A673 (cell line): Measurements from ENCODE around the gene CACNA2D1. TPM values are rescaled to one million over a fixed set of nuclear protein-coding genes. Genes with fewer than 3 reads are reported as not detected.

Experiments
- BruUV-seq: library from RNA; stranded (reverse); fragments of 400-500 nt; replicated peaks from 2 replicates; lab custom pipeline; 2021; lab: Mats Ljungman, UMichigan
- CTCF ChIA-PET: fragments of 300-600 bp; sonication (Branson Sonifier 250); formaldehyde crosslinking; loops from one replicate; lab custom pipeline; 2022; ENCODE audit warnings: antibody characterized with exemption; lab: Charles Lee
- POLR2A ChIA-PET: fragments of 300-600 bp; sonication (Branson Sonifier 250); formaldehyde crosslinking; loops from one replicate; lab custom pipeline; 2022; ENCODE audit warnings: antibody characterized with exemption; ENCODE audit not compliant: low non-redundant PET; lab: Charles Lee
- DNase-seq: peaks from one replicate; pipeline ENCODE4 v3.0.0-alpha.2; 2015; ENCODE audit warnings: low spot score
- H3K27ac ChIP-seq: fragments of 200-600 bp; sonication (generic); 2 replicates; pipeline ENCODE4 v1.5.1; 2016; ENCODE audit warnings: mixed run types, low read depth, mild to moderate bottlenecking, mixed read lengths, antibody characterized with exemption, low read length; ENCODE audit not compliant: poor library complexity, severe bottlenecking
- H3K27me3 ChIP-seq: fragments of 200-600 bp; sonication (generic); replicated peaks from 2 replicates; pipeline ENCODE4 v1.6.1; 2017; ENCODE audit warnings: mixed run types, low read depth, mild to moderate bottlenecking, mixed read lengths, antibody characterized with exemption, low read length; ENCODE audit not compliant: insufficient read depth, poor library complexity
- H3K36me3 ChIP-seq: fragments of 200-600 bp; sonication (generic); 2 replicates; pipeline ENCODE4 v1.6.1; 2016; ENCODE audit warnings: mixed run types, mild to moderate bottlenecking, mixed read lengths, antibody characterized with exemption, low read length; ENCODE audit not compliant: insufficient read depth, poor library complexity, severe bottlenecking
- H3K4me1 ChIP-seq: fragments of 200-600 bp; sonication (generic); 2 replicates; pipeline ENCODE4 v1.6.1; 2017; ENCODE audit warnings: mixed run types, mild to moderate bottlenecking, mixed read lengths, antibody characterized with exemption, low read length; ENCODE audit not compliant: insufficient read depth, poor library complexity, severe bottlenecking
- H3K4me3 ChIP-seq: fragments of 200-600 bp; sonication (generic); 2 replicates; pipeline ENCODE4 v1.5.1; 2016; ENCODE audit warnings: low read depth, mixed run types, mild to moderate bottlenecking, mixed read lengths, low read length; ENCODE audit not compliant: poor library complexity, severe bottlenecking
- H3K9me3 ChIP-seq: fragments of 200-600 bp; sonication (generic); 2 replicates; pipeline ENCODE4 v1.6.1; 2016; ENCODE audit warnings: mixed run types, low read depth, mild to moderate bottlenecking, mixed read lengths, antibody characterized with exemption, low read length; ENCODE audit not compliant: poor library complexity, severe bottlenecking
- EZH2 ChIP-seq: fragments of 200-600 bp; sonication (generic); IDR thresholded peaks from 2 replicates; pipeline ENCODE4 v1.6.1; 2017; ENCODE audit warnings: borderline replicate concordance, low read depth, mild to moderate bottlenecking, mixed read lengths, antibody characterized with exemption, low read length; ENCODE audit not compliant: poor library complexity, severe bottlenecking
- intact Hi-C: fragments of 100-400 bp; cut with micrococcal nuclease; formaldehyde crosslinking; loops from one replicate; pipeline ENCODE4 v1.10.0; 2022; ENCODE audit not compliant: unreplicated experiment
- total RNA-seq: library from RNA; stranded (reverse); gene quantifications from 2 replicates; pipeline ENCODE4 v1.2.3, GENCODE V29; 2021
- TF ChIP-seq, protein P1 (sequence below): fragments of 300-800, 200-600 bp; sonication (generic); conservative IDR thresholded peaks from 2 replicates; pipeline ENCODE4 v1.5.1; 2017; ENCODE audit warnings: low read depth, mild to moderate bottlenecking, antibody characterized with exemption, low read length, moderate library complexity, mixed read lengths

Gene CACNA2D1
- total RNA-seq, 1 experiment from 2014 or later = 49.1 TPM

DNA sequence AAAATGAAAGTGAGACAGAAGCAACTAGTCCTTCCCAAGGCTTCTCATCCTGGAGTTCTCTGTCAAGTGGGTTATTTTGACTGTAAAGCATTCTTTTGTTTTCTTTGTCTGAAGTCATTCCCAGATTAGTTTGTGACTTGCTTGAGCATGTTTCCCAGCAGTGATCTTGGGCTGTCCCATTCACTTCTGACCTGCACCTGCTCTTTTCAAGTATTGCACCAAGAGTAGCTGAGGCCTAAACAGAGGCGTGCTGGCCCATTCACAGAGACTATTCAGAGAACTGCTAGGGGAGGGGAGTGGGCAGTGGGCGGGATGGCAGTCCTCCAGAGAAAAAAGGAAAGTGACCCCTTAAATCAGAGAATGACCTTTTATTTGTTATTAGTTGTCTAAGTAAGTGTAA lies 61.3 kb downstream of the CACNA2D1 start:
- TF ChIP-seq EZH2 = no peak
- TF ChIP-seq, protein P1, sequence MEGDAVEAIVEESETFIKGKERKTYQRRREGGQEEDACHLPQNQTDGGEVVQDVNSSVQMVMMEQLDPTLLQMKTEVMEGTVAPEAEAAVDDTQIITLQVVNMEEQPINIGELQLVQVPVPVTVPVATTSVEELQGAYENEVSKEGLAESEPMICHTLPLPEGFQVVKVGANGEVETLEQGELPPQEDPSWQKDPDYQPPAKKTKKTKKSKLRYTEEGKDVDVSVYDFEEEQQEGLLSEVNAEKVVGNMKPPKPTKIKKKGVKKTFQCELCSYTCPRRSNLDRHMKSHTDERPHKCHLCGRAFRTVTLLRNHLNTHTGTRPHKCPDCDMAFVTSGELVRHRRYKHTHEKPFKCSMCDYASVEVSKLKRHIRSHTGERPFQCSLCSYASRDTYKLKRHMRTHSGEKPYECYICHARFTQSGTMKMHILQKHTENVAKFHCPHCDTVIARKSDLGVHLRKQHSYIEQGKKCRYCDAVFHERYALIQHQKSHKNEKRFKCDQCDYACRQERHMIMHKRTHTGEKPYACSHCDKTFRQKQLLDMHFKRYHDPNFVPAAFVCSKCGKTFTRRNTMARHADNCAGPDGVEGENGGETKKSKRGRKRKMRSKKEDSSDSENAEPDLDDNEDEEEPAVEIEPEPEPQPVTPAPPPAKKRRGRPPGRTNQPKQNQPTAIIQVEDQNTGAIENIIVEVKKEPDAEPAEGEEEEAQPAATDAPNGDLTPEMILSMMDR = no peak
- no TSS peak for BruUV-seq
- Histone ChIP-seq H3K9me3 (no peaks in the 10 kb centered on the region), H3K36me3 (no peaks in the 10 kb centered on the region), H3K27ac (peak overlapping the region; percentile 90), H3K4me3 (no peak overlapping the region), H3K27me3 (no peaks in the 10 kb centered on the region), H3K4me1 (peaks cover 75% of the 10 kb centered on the region)
- ChIA-PET POLR2A (no interaction called here), CTCF (no interaction called here)
- intact Hi-C loops = no loop called here
- DNase-seq = no peak

DNA sequence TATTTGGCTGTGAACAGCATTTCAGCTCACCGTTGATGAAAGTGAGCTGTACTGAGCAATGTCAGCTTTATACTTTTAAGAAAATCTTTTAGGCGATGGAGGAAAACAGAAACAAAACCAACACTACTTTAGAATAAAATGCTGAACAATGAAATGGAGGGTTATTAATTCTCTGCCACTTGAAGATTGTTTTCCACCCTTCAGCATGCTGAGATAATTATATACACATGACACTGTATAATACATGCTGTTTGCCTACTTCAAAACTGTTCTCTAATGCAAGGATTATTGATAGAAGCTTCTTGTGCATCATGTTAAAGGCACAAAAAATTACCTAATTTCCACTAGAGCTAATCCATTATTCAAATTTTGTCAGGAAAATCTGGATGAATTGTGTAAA lies 66.8 kb downstream of the CACNA2D1 start:
- no peaks in the 10 kb centered on the region for H3K9me3 ChIP-seq
- H3K36me3 ChIP-seq = no peaks in the 10 kb centered on the region
- TF ChIP-seq, protein P1 = no peak
- TF ChIP-seq EZH2 = no peak
- peak; percentile 61 for DNase-seq
- no peaks in the 10 kb centered on the region for H3K27me3 ChIP-seq
- ChIA-PET CTCF (interaction anchor here (1.0 kb wide), 1 partner anchor 13 kb away, joined by 3 read pairs; no protein-coding TSS in a partner anchor), POLR2A (no interaction called here)
- BruUV-seq = no TSS peak
- intact Hi-C loops = no loop called here
- peaks cover 54% of the 10 kb centered on the region for H3K4me1 ChIP-seq
- no peak overlapping the region for H3K4me3 ChIP-seq
- H3K27ac ChIP-seq = peak overlapping the region; percentile 64

DNA sequence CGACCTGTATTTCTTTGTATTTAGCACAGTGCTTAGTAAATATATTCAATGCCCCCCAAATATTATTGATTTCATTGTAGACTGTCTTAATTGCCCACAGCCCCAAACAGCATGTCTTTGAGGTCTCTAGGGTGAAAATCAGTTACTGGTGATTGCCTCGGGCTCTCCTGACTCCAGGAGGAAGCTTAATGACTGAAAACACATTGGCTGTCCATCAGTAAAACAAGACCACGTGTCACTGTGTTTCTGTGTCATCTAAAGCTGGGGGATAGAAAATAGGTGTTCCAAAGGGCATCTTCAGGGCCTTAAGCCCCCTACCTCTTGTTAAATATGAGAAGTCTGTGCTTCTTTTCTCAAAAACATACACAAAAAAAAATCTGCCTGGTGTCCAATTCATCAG lies 67.9 kb downstream of the CACNA2D1 start:
- H3K4me1 ChIP-seq = peaks cover 48% of the 10 kb centered on the region

More for the DNA sequence above, 67.9 kb downstream of the CACNA2D1 start:
- intact Hi-C loops = no loop called here
- H3K9me3 ChIP-seq = no peaks in the 10 kb centered on the region
- POLR2A ChIA-PET = no interaction called here
- BruUV-seq = no TSS peak
- DNase-seq = no peak
- H3K4me3 ChIP-seq = no peak overlapping the region
- no peak overlapping the region for H3K27ac ChIP-seq
- CTCF ChIA-PET = no interaction called here
- no peaks in the 10 kb centered on the region for H3K27me3 ChIP-seq
- no peaks in the 10 kb centered on the region for H3K36me3 ChIP-seq
- no peak for TF ChIP-seq EZH2
- TF ChIP-seq, protein P1 = no peak
